K562 treated with DMSO at 1 percent for 24 hours (cell line): Measurements from ENCODE around the gene ANAPC15. TPM values are rescaled to one million over a fixed set of nuclear protein-coding genes. Genes with fewer than 3 reads are reported as not detected.

Experiments used
- total RNA-seq: library from RNA; unstranded; fragments of 300-600 nt; gene quantifications from 2 replicates; pipeline ENCODE4 v1.2.3, GENCODE V29; 2022; ENCODE audit warnings: low read depth; ENCODE audit not compliant: insufficient read depth

ANAPC15 gene
- total RNA-seq, result 29.7 and 44.2 TPM in 2 replicates

DNA sequence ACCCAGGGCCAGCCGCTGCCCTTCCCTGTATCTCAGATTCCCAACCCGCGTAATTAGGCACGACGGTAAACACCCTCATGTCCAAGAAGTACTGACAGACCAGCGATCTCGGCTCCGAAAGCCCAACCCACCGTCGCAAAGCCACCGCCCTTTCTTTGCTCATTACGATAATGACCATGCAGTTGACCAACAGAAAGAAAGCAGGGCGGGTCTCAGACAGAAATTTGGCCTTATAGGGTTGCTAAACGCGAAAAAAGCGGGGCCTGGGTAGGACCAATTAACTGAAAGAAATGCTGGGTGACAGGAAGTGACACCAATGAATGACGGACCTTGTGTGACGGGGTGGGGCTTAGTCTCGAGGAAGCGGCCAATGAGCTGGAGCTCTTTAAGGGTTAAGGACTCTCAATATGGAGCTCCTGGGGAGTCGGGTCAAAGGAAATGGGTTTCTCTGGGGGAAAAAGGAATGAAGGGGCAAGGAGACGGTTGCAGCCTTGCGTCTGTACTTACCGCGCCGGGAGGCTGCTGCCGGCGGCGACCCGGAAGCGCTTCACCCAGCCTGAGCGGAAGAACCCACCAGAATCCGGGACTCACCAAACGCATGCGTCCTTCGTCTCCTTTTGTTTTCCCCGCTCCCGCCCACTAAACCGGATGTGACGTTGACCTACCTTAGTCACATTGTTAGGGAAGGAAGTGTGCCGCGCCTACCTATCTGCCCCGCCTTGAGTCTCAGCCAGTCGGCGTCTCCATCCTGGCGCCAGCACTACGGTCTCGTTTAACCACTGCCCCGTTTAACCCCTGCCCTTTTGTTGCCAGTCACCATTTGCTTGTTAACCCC, at the start of gene ANAPC15:
Gene ANAPC15, minus strand, starts transcription at position 553 of the 835 bp plus-strand sequence. CDS start 1,419 bp downstream, outside the sequence.

DNA sequence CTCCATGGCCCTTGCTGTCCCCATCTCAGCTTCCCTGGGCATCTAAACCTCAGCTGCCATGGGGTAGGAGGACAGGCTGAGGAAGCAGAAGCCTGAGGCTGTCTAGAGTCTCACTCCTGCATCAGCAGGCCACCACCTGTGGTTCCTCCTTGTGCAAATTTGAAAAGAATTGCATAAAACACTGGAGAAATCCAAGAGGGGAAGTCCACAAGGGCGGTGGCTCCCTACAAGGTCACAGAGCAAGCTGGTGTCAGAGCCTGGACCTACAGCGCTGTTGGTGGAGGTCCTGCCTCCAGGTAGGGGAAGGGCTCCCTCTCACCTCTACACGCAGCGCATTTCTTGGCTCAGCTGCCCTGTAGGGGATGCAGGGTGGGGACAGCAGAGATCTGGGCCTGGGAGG, 23.0 kb upstream of the ANAPC15 start, which contains the start of gene FOLR3:
Gene FOLR3, plus strand, starts transcription at position 253 of the 400 bp plus-strand sequence. CDS start 228 bp downstream, outside the sequence.

DNA sequence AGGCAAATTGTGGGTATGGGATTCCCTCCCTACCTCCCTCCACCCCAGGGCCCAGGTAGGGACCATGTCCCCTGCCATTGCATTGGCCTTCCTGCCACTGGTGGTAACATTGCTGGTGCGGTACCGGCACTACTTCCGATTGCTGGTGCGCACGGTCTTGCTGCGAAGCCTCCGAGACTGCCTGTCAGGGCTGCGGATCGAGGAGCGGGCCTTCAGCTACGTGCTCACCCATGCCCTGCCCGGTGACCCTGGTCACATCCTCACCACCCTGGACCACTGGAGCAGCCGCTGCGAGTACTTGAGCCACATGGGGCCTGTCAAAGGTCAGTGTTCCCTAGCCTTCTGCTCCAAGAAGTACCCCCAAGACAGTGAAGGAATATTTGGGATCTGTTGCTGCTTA, 6.6 kb downstream of the ANAPC15 start, which contains the start of gene TOMT:
Gene TOMT, plus strand, starts transcription at position 37 of the 400 bp plus-strand sequence. Its CDS starts 28 bp downstream, at position 65.

DNA sequence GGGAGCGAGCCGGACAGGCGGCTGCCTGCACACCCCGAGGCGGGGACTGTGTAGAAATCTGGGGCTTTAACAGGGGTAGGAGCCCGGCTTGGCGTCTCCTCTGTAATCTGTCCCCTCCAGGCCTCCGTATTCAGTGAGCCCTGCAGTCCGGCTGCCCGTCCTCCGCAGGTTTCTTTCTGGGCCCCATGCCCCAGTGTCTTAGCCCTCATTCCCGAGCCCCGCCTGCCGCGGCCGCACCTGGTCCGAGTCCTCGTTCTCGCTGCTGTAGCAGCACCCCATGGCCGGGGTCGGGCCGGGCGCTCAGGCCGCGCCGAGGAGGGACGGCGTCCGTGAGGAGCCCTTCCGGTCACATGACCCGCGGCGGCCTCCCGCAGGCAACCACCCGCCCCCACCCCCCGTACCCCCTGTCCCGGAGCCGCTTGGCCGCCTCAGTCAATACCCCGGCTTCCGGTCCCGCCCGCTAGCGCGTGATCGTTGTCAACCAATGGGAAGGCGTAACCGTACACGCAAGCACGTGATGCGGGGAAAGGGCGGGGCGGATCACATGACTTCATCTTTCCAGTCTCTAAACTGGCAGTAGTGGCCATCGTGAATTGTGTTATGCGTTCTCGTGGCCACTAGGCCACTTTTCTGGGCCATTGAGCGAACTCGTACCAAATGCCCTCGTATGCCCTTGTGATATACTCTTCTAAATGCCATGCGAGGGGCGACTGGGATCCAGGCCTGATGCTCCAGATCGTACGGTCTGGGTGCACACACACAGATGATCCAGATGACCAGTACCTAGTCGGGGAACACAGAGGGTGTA, 9.3 kb downstream of the ANAPC15 start, which contains the start of gene LAMTOR1:
Gene LAMTOR1, minus strand, starts transcription at position 352 of the 808 bp plus-strand sequence. Its CDS starts 73 bp downstream, at position 279.

DNA sequence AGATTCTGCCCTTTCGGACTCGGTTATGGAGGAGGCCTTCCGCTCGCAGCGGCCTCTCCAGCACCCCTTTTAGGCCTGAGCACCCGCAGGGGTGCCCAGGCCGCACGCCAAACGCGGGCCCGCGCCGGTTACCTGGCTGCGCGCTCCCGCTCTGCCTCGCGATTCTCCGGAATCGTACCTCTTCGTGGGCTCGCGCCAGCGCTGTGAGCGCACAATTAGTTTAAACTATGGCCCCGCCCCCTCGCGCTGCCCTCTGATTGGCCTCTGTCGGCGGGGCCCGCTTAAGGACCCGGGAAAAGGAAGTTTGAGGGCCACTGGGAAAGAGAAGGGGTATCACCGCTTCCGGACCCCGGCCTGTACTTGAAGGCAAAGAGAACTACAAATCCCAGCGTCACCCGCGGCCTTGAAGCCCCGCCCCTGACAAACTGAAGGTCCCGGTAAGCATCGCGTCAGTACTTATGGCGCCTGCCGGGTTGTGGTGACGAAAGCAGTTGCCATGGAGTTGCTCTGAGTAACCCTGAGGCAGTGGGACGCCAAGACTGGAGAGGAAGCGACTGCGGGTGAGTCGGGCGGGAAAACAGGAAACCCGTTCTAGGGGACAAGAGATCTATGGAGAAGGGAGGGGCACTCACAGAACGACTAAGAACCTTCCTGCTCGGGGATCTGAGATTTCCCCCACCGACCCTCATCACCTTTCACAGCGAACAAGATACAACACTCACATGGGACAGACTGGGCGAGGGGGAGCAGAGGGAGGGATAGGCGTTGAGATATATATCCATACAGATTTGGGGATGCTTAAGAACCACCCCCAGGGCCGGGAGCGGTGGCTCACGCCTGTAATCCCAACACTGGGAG, 31.9 kb downstream of the ANAPC15 start, which contains the start of the genes LRRC51 and NUMA1:
Gene LRRC51, plus strand, starts transcription at position 525 of the 858 bp plus-strand sequence. CDS start 8,234 bp downstream, outside the sequence.
Gene NUMA1, minus strand, starts transcription at position 217 of the 858 bp plus-strand sequence. CDS start 44,599 bp downstream, outside the sequence.

Other genes starting within 250 kb of the ANAPC15 start
- not detected in 2 replicates for gene DEFB131B, start 234.2 kb downstream of the ANAPC15 start, total RNA-seq
- 3.6 TPM in 1 of 2 replicates, not detected in the other for gene XNDC1N, start 184.1 kb downstream of the ANAPC15 start, total RNA-seq
- 23.1 and 28.5 TPM in 2 replicates for gene RNF121, start 183.6 kb downstream of the ANAPC15 start, total RNA-seq
- 9.8 and 10.9 TPM in 2 replicates for gene IL18BP, start 113.8 kb downstream of the ANAPC15 start, total RNA-seq
- gene NUMA1, start 32.2 kb downstream of the ANAPC15 start, total RNA-seq, result 142 and 143 TPM in 2 replicates
- gene LRRC51, start 31.8 kb downstream of the ANAPC15 start, total RNA-seq, result 4.6 and 6.9 TPM in 2 replicates
- gene LAMTOR1, start 9.4 kb downstream of the ANAPC15 start, total RNA-seq, result 95.2 and 103 TPM in 2 replicates
- gene TOMT, start 6.8 kb downstream of the ANAPC15 start, total RNA-seq, result not detected in 2 replicates
- not detected in 2 replicates for gene FOLR3, start 23.0 kb upstream of the ANAPC15 start, total RNA-seq
- 16.2 and 19.2 TPM in 2 replicates for gene FOLR1, start 79.4 kb upstream of the ANAPC15 start, total RNA-seq
- gene FOLR2, start 104.1 kb upstream of the ANAPC15 start, total RNA-seq, result not detected in 2 replicates
- 111 and 118 TPM in 2 replicates for gene INPPL1, start 112.1 kb upstream of the ANAPC15 start, total RNA-seq
- gene PHOX2A, start 131.5 kb upstream of the ANAPC15 start, total RNA-seq, result not detected in 2 replicates